Neural crest cell (in vitro differentiated cells): ENCODE data around the gene ZNF791. TPM values are rescaled to one million over a fixed set of nuclear protein-coding genes. Genes with fewer than 3 reads are reported as not detected.

Source experiments
- total RNA-seq: library from RNA; stranded (reverse); gene quantifications from 2 replicates; pipeline ENCODE4 v1.2.1, GENCODE V29; 2021

Gene ZNF791
- total RNA-seq, 1 donor from 2014 or later = 22.4 TPM

Other genes with a start within 250 kb of the ZNF791 start
- gene ZNF442, start 245.2 kb upstream of the ZNF791 start, total RNA-seq = 5.6 and 6.8 TPM in 2 replicates
- 4.6 and 4.8 TPM in 2 replicates for gene ZNF799, start 209.6 kb upstream of the ZNF791 start, total RNA-seq
- gene ZNF443, start 169.9 kb upstream of the ZNF791 start, total RNA-seq = 9.9 and 10.3 TPM in 2 replicates
- 8.8 and 8.9 TPM in 2 replicates for gene ZNF709, start 126.1 kb upstream of the ZNF791 start, total RNA-seq
- 9.9 and 10.7 TPM in 2 replicates for gene ZNF564, start 59.4 kb upstream of the ZNF791 start, total RNA-seq
- gene ZNF490, start 107 bp upstream of the ZNF791 start, total RNA-seq = 10.3 and 12.2 TPM in 2 replicates
- gene MAN2B1, start 55.8 kb downstream of the ZNF791 start, total RNA-seq = 99.8 and 103 TPM in 2 replicates
- gene WDR83, start 55.9 kb downstream of the ZNF791 start, total RNA-seq = 19.0 and 19.9 TPM in 2 replicates
- gene DHPS, start 71.0 kb downstream of the ZNF791 start, total RNA-seq = 98.8 and 106 TPM in 2 replicates
- not detected in 2 replicates for gene GNG14, start 77.1 kb downstream of the ZNF791 start, total RNA-seq
- 15.9 and 16.0 TPM in 2 replicates for gene FBXW9, start 85.7 kb downstream of the ZNF791 start, total RNA-seq
- gene TNPO2, start 113.0 kb downstream of the ZNF791 start, total RNA-seq = 127 and 138 TPM in 2 replicates
- gene TRIR, start 123.8 kb downstream of the ZNF791 start, total RNA-seq = 233 and 246 TPM in 2 replicates
- gene GET3, start 126.6 kb downstream of the ZNF791 start, total RNA-seq = 72.5 and 75.9 TPM in 2 replicates
- gene BEST2, start 140.9 kb downstream of the ZNF791 start, total RNA-seq = not detected in 2 replicates
- gene HOOK2, start 164.6 kb downstream of the ZNF791 start, total RNA-seq = 27.9 and 28.8 TPM in 2 replicates
- 9.3 and 9.6 TPM in 2 replicates for gene JUNB, start 180.6 kb downstream of the ZNF791 start, total RNA-seq
- 651 and 672 TPM in 2 replicates for gene PRDX2, start 190.9 kb downstream of the ZNF791 start, total RNA-seq
- 34.7 and 49.1 TPM in 2 replicates for gene THSD8, start 191.1 kb downstream of the ZNF791 start, total RNA-seq
- 74.5 and 87.4 TPM in 2 replicates for gene RNASEH2A, start 195.7 kb downstream of the ZNF791 start, total RNA-seq
- 0.36 TPM in 1 of 2 replicates, not detected in the other for gene RTBDN, start 223.7 kb downstream of the ZNF791 start, total RNA-seq
- 16.7 and 17.7 TPM in 2 replicates for gene MAST1, start 227.6 kb downstream of the ZNF791 start, total RNA-seq